GM12864 (cell line): ENCODE results near the gene DSTYK.
"Not testable (repeated sequence)": the region's sequence is repeated elsewhere in the genome, so short reads cannot be mapped to it uniquely, and the experiment has no call there.

ENCODE experiments used
- DNase-seq: peaks from one replicate; pipeline ENCODE4 v3.0.0-alpha.2; 2011; ENCODE audit warnings: low read depth
- H3K4me3 ChIP-seq: 2 replicates; pipeline ENCODE4 v1.5.1; 2011; ENCODE audit warnings: mild to moderate bottlenecking, low read depth, low read length, control low read depth
- CTCF ChIP-seq: IDR thresholded peaks from 2 replicates; pipeline ENCODE4 v1.5.1; 2011; ENCODE audit warnings: low read depth, mild to moderate bottlenecking, moderate library complexity, low read length, control low read depth, inconsistent platforms; ENCODE audit errors: missing control alignments

Gene DSTYK

DNA sequence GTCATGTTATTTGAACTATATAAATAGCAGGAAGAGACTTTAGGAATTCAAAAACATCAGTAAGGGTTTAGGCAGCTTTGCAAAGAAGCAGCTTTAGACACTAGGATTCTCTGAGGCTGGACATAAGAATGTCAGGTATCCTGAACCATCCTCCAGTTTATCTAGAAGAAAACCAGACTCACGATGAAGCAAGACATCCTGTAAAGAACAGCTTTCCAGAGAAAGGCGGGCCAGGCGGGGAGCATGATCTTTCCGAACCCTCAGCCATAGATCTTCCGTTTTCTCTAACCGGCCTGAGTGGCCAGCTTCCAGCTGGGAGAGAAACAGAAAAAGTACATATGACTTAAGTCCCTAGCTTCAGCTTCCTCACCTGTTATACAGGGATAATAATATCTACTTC, 50.4 kb downstream of the DSTYK start:
- H3K4me3 ChIP-seq = no peak overlapping the region
- no peak for TF ChIP-seq CTCF
- DNase-seq = no peak

- no peak for TF ChIP-seq CTCF
- no peak overlapping the region for H3K4me3 ChIP-seq
Observed at GRCh38 chr1:205158048-205158616, 53.4 kb downstream of the DSTYK start.

GRCh38 chr1:205155665-205156377, 55.7 kb downstream of the DSTYK start:
- not testable (repeated sequence) for H3K4me3 ChIP-seq

More at GRCh38 chr1:205158048-205158616, 53.4 kb downstream of the DSTYK start:
- DNase-seq = no peak

DNA sequence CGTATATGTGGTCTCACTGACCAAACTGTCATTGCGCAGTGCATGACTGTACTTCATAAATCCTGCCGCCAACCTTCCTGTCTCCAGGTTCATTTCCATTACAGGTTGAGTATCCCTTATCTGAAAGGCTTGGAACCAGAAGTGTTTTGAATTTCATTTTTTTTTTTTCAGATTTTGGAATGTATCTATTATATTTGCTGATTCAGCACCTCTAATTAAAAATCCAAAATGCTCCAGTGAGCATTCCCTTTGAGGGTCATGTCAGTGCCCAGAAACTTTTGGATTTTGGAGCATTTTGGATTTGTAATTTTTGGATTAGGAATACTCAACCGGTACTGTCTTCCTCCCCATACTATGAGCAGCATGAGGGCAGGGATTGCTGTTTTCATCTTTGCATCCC, 59.0 kb downstream of the DSTYK start:
- no peak overlapping the region for H3K4me3 ChIP-seq
- no peak for TF ChIP-seq CTCF
- DNase-seq = no peak

More at GRCh38 chr1:205155665-205156377, 55.7 kb downstream of the DSTYK start:
- DNase-seq = not testable (repeated sequence)

GRCh38 chr1:205150651-205151428, 60.7 kb downstream of the DSTYK start:
- H3K4me3 ChIP-seq = no peak overlapping the region
- TF ChIP-seq CTCF = no peak
- no peak for DNase-seq

GRCh38 chr1:205147191-205147835, 64.2 kb downstream of the DSTYK start:
- no peak for DNase-seq
- no peak overlapping the region for H3K4me3 ChIP-seq
- TF ChIP-seq CTCF = no peak

DNA sequence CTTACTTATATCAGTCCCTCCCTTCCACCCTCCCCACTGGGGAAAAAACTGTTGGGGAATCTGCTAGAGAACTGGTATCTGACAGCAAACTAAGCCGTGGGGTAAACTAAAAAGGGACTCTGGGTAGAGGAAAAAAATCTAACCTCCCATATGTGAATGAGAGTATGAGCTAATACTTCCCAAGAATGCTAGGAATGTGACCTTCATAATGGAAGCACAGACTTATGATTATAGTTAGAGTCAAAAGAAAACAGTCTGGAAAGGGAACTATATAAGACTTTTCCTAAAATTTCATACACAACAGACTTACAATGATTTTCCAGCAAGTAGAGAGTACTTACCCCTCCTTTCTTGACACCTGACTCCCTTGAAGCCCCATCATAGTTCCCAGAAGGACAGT, 66.8 kb downstream of the DSTYK start:
- TF ChIP-seq CTCF = no peak
- DNase-seq = no peak
- no peak overlapping the region for H3K4me3 ChIP-seq
